ENCODE measurements around the gene GPR171. TPM values are rescaled to one million over a fixed set of nuclear protein-coding genes. Genes with fewer than 3 reads are reported as not detected.

Gene GPR171
- total RNA-seq, 1 donor from 2014 or later = not detected

DNA sequence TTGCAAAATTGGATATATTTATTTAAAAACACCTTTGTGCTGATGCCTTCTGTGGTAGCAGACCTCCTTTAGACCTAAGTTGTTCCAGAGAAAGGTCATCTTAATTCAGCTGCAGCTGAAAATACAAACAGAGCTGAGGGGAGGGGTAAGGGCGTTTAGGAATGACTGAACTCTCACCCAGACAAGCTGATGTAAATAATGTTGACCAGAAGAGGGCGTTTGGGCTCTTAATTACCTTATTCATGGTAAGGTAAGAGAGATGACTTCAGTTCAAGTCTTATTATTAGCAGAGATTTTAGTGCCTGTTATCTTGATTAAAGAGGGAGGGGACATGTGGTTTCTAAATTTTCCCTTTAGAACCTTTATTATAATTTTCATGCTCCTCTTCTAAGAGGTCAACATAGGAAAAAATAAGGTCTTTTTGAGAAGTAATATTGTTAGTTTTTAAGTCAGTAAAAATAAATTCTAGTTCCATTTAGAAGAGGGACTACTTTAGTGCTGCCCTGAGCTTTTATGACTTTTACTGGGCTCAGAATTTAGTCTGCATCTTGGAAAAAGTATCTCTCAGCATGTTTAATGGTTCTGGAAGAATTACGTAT is 46.3 kb downstream of the GPR171 start:
- Histone ChIP-seq H3K27ac (ENCODE audit: low read depth, low read length) (no peak overlapping the region), H3K4me3 (ENCODE audit: insufficient read depth, low read depth, low read length) (no peak overlapping the region), H3K36me3 (ENCODE audit: insufficient read depth, low read length) (no peaks in the 10 kb centered on the region), H3K4me1 (ENCODE audit: insufficient read depth, low read length) (no peaks in the 10 kb centered on the region), H3K4me2 (ENCODE audit: low read length) (no peak overlapping the region), H2AFZ (ENCODE audit: low read depth, low read length) (no peak overlapping the region), H3K27me3 (ENCODE audit: insufficient read depth, low read length) (no peaks in the 10 kb centered on the region), H4K20me1 (ENCODE audit: insufficient read depth, low read length) (no peaks in the 10 kb centered on the region), H3K9ac (ENCODE audit: low read length) (no peak overlapping the region), H3K9me3 (ENCODE audit: insufficient read depth, low read depth, low read length) (no peaks in the 10 kb centered on the region), H3K79me2 (ENCODE audit: insufficient read depth, low read length) (no peaks in the 10 kb centered on the region)
- Mint-ChIP-seq H3K36me3 (ENCODE audit: low read depth, unreplicated experiment) (no peaks in the 10 kb centered on the region), H3K27me3 (ENCODE audit: low read depth, unreplicated experiment) (no peaks in the 10 kb centered on the region), H3K9me3 (ENCODE audit: unreplicated experiment) (no peaks in the 10 kb centered on the region), H3K4me3 (ENCODE audit: unreplicated experiment) (no peak overlapping the region), H3K27ac (ENCODE audit: unreplicated experiment) (no peak overlapping the region), H3K4me1 (ENCODE audit: low read depth, unreplicated experiment) (peaks cover 5% of the 10 kb centered on the region)
- FAIRE-seq = peak; percentile 87
- peak; percentile 38 for DNase-seq (ENCODE audit: low read depth)
- TF ChIP-seq, protein P1, sequence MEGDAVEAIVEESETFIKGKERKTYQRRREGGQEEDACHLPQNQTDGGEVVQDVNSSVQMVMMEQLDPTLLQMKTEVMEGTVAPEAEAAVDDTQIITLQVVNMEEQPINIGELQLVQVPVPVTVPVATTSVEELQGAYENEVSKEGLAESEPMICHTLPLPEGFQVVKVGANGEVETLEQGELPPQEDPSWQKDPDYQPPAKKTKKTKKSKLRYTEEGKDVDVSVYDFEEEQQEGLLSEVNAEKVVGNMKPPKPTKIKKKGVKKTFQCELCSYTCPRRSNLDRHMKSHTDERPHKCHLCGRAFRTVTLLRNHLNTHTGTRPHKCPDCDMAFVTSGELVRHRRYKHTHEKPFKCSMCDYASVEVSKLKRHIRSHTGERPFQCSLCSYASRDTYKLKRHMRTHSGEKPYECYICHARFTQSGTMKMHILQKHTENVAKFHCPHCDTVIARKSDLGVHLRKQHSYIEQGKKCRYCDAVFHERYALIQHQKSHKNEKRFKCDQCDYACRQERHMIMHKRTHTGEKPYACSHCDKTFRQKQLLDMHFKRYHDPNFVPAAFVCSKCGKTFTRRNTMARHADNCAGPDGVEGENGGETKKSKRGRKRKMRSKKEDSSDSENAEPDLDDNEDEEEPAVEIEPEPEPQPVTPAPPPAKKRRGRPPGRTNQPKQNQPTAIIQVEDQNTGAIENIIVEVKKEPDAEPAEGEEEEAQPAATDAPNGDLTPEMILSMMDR (IDR thresholded peaks at IDR 0.05; ENCODE audit: insufficient read depth, low read depth, low read length) = peak; percentile 71
- TF ChIP-seq EZH2 (IDR thresholded peaks at IDR 0.05; ENCODE audit: insufficient read depth, low read length) = no peak

DNA sequence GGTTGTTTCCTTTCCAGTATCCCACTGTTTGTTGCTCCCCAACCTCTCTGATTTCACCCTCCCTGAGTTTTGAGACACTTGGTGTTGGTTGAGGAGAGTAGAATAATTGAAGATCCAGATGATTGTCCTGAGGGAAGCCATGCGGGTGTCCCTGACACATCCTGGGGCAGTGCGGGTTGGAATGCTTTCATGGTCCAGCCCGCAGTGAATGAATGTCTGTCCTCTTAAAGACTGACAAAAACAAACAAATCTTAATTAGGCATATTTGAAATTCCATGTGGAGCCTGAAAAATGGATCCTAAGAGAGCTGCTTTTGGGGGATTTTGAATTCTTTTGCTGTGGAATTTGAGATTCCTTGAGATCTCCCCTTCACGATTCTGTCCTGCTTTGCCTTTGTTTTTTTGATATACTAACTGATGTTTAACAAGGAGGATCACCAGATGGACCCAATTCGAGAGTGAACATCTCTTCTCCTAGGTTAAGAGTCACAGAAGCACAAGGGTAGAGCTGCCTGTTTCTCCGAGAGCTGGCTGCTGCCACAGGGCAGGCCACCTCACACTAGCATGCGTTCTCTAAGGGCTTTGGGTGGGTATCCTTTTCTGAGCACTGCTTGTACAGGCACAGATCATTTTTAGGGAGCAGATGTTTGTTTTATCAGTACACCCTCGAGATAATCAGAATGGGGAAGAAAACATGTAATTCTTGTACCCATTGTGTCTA is 47.4 kb downstream of the GPR171 start:
- Mint-ChIP-seq H3K27ac (ENCODE audit: unreplicated experiment) (no peak overlapping the region), H3K9me3 (ENCODE audit: unreplicated experiment) (no peaks in the 10 kb centered on the region)
- no peak overlapping the region for H3K27ac ChIP-seq (ENCODE audit: low read depth, low read length)

More for the DNA sequence above, 47.4 kb downstream of the GPR171 start:
- no peak for TF ChIP-seq EZH2 (IDR thresholded peaks at IDR 0.05; ENCODE audit: insufficient read depth, low read length)
- TF ChIP-seq, protein P1 (IDR thresholded peaks at IDR 0.05; ENCODE audit: insufficient read depth, low read depth, low read length) = no peak
- Histone ChIP-seq H3K4me2 (ENCODE audit: low read length) (no peak overlapping the region), H3K36me3 (ENCODE audit: insufficient read depth, low read length) (no peaks in the 10 kb centered on the region), H4K20me1 (ENCODE audit: insufficient read depth, low read length) (no peaks in the 10 kb centered on the region), H2AFZ (ENCODE audit: low read depth, low read length) (peak overlapping the region; percentile 3), H3K4me3 (ENCODE audit: insufficient read depth, low read depth, low read length) (no peak overlapping the region), H3K9ac (ENCODE audit: low read length) (no peak overlapping the region), H3K79me2 (ENCODE audit: insufficient read depth, low read length) (no peaks in the 10 kb centered on the region), H3K27me3 (ENCODE audit: insufficient read depth, low read length) (no peaks in the 10 kb centered on the region), H3K9me3 (ENCODE audit: insufficient read depth, low read depth, low read length) (no peaks in the 10 kb centered on the region), H3K4me1 (ENCODE audit: insufficient read depth, low read length) (no peaks in the 10 kb centered on the region)
- Mint-ChIP-seq H3K27me3 (ENCODE audit: low read depth, unreplicated experiment) (no peaks in the 10 kb centered on the region), H3K4me1 (ENCODE audit: low read depth, unreplicated experiment) (peaks cover 5% of the 10 kb centered on the region), H3K4me3 (ENCODE audit: unreplicated experiment) (no peak overlapping the region), H3K36me3 (ENCODE audit: low read depth, unreplicated experiment) (no peaks in the 10 kb centered on the region)
- no peak for DNase-seq (ENCODE audit: low read depth)
- FAIRE-seq = no peak

All from astrocyte (in vitro differentiated cells and primary cell).